IMR-90 (cell line): ENCODE measurements around the gene SRGAP3.
"Not testable (repeated sequence)": the region's sequence is repeated elsewhere in the genome, so short reads cannot be mapped to it uniquely, and the experiment has no call there.

Source experiments
- FOS ChIP-seq: fragments of 150-350 bp; IDR thresholded peaks from 2 replicates; pipeline ENCODE4 v1.6.1; 2016; ENCODE audit warnings: low read depth, low read length
- MXI1 ChIP-seq: IDR thresholded peaks from 2 replicates; pipeline ENCODE4 v1.6.1; 2012; ENCODE audit warnings: low read depth, mild to moderate bottlenecking, low read length, moderate library complexity, borderline replicate concordance
- POLR2A ChIP-seq: IDR thresholded peaks from 2 replicates; pipeline ENCODE4 v1.6.1; 2012; ENCODE audit warnings: mild to moderate bottlenecking, low read depth, low read length
- RAD21 ChIP-seq: IDR thresholded peaks from 2 replicates; pipeline ENCODE4 v1.6.1; 2012; ENCODE audit warnings: low read length, improper control_type of control experiment
- RCOR1 ChIP-seq: IDR thresholded peaks from 2 replicates; pipeline ENCODE4 v1.6.1; 2012; ENCODE audit warnings: mild to moderate bottlenecking, low read length, improper control_type of control experiment; ENCODE audit not compliant: insufficient replicate concordance
- TF ChIP-seq, protein P1 (sequence below): conservative IDR thresholded peaks from 2 replicates; pipeline ENCODE4 v1.5.1; 2012; ENCODE audit warnings: mild to moderate bottlenecking, low read depth, low read length, improper control_type of control experiment

DNA sequence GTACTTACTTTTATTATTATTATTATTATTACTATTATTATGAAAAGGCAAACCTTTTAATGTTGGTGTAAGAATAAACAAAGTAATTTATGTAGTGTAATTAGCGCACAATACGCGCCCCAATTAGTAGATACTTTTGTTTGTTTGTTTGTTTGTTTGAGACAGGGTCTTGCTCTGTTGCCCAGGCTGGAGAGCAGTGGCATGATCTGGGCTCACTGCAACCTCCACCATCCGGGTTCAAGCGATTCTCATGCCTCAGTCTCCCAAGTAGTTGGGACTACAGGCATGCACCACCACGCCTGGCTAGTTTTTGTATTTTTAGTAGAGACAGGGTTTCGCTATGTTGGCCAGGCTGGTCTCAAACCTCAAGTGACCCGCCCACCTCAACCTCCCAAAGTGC is 32.1 kb upstream of the SRGAP3 start:
- TF ChIP-seq, protein P1, sequence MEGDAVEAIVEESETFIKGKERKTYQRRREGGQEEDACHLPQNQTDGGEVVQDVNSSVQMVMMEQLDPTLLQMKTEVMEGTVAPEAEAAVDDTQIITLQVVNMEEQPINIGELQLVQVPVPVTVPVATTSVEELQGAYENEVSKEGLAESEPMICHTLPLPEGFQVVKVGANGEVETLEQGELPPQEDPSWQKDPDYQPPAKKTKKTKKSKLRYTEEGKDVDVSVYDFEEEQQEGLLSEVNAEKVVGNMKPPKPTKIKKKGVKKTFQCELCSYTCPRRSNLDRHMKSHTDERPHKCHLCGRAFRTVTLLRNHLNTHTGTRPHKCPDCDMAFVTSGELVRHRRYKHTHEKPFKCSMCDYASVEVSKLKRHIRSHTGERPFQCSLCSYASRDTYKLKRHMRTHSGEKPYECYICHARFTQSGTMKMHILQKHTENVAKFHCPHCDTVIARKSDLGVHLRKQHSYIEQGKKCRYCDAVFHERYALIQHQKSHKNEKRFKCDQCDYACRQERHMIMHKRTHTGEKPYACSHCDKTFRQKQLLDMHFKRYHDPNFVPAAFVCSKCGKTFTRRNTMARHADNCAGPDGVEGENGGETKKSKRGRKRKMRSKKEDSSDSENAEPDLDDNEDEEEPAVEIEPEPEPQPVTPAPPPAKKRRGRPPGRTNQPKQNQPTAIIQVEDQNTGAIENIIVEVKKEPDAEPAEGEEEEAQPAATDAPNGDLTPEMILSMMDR, result not testable (repeated sequence)
- not testable (repeated sequence) for TF ChIP-seq POLR2A, RAD21, RCOR1, FOS, MXI1
